GM18870 (cell line): ENCODE results near the gene PLEKHA3.
"Not testable (repeated sequence)": the region's sequence is repeated elsewhere in the genome, so short reads cannot be mapped to it uniquely, and the experiment has no call there.

Source experiments
- ATAC-seq: cut with Tn5 transposase; IDR thresholded peaks from one replicate; pipeline ENCODE4 v1.9.1; 2021; ENCODE audit warnings: moderate library complexity; ENCODE audit not compliant: unreplicated experiment

PLEKHA3 gene

DNA sequence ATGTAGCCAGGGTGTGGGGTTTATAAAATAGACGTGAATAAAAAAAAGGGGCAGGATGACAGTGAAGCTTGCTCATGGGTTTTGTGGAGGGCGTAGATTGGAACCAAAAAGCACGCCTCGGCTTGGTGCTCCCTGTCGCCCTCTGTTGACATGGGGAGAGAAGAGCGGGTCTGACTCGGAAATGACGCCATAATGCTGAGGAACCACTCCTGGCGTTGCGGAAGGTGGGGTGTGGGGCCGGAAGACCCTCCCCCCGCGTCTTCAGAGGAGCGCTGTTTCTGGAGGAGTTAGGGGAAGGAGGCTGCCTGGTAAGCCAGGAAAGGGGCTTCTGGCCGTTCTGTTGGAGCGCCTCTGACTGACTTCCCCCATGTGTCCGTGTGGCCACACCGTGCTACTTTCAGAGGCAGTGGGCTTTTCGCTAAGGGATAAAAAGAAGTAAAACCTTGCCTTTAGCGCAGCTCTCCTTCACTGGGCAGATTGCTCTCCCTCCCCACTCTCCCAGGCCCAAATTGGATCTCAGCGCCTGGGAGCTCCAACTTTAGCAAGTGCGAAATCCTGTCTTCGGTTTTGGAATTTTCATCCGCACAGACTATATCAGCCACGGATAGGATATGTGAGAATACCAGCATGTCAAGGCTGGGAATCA is 42.8 kb downstream of the PLEKHA3 start:
- ATAC-seq = peak; percentile 77

DNA sequence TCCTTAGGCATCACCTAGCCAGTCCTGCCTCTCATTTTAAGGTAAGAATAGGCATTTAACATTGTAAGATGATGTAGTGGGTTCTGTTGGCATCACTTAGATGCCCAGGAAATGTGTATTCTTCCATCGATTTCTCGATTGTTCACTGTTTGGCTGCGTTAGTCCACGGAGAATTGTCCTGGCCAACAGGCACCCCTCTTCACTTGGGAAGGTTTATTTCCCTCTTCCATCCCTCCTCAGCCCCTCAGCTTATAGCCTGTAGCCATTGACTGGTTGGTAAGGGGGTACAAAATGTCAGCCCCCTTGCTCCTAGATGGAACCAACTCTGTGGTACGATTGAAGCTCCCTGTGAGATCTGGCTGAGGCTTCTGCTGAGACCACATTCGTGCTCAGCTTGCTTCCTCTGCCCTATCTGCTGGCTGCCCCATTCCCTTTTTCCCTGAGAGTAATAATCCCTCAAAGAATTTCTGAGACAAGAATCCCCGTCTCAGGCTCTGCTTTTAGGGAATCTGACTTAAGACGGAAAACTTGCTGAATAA is 43.4 kb downstream of the PLEKHA3 start:
- peak; percentile 4 for ATAC-seq

GRCh38 chr2:178525010-178525409 is 44.8 kb downstream of the PLEKHA3 start:
- ATAC-seq = not testable (repeated sequence)

- ATAC-seq = not testable (repeated sequence)
These were observed 45.2 kb downstream of the PLEKHA3 start for GRCh38 chr2:178525460-178525859.

DNA sequence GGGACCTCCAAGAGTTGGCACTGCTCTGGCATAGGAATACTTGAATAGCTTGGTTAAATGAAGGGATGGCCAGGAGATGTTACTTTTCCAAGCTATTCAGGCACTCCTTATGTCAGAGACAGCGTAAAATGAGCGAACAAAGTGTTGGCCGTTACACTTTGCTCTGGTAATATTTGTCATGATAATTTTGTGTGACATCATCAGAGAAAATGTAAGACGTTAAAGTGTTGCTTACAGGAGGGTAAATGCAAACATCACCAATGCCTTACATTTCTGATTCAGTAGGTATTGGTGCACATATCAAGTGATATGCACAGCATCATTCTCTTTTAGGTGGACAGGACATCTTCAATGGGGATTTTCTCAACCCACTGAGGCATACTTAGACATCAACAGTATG is 46.0 kb downstream of the PLEKHA3 start:
- ATAC-seq = no peak

- ATAC-seq = no peak
These were observed 47.3 kb downstream of the PLEKHA3 start for GRCh38 chr2:178527592-178527991.

DNA sequence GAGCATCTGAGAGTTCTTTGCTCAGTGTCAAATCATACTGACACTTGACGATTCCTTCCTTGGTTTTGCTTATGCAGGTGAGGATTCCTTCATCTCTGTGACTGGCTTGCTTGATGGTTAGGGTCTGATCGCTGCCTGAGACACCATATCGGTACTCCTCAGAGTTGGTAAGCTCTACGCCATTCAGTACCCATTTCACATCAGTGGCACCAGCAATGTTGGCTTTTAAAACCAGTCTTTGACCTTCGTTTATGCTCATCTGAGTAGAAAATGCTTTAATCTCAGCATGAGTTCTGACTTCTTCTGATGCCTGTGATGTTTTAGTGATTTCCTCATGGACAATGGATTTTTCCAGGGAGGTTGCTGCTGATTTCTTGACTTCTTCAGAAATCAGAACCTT is 48.4 kb downstream of the PLEKHA3 start:
- ATAC-seq = no peak

- no peak for ATAC-seq
These were observed 48.9 kb downstream of the PLEKHA3 start for GRCh38 chr2:178529194-178529593.

GRCh38 chr2:178530131-178530530 is 49.9 kb downstream of the PLEKHA3 start:
- no peak for ATAC-seq

DNA sequence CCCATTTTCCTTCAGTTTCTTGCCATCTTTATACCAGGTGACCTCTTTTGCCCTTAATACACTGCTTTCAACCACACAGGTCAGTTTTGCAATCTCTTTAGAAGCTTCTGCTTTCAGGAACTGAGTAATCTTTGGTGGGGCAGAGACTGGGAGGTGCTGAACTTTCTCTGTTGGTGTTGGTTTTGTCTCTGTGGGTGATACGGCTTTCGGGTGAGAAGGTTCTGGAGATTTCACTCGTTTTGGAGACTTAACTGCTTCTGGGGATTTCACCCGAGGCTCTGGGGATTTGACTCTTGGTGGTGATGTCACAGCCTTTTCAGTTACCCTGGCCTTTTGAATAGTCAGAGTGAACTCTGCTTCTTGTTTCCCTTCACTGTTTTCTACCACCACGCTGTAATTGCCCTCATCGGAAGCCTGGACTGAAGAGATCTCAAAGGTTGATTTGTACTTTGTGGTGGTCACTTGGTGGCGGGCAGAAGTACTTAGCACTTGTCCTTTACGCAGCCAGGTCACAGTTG is 50.4 kb downstream of the PLEKHA3 start:
- peak; percentile 99 for ATAC-seq

GRCh38 chr2:178531168-178531567 is 50.9 kb downstream of the PLEKHA3 start:
- ATAC-seq = no peak

GRCh38 chr2:178536037-178536436 is 55.8 kb downstream of the PLEKHA3 start:
- no peak for ATAC-seq

GRCh38 chr2:178542161-178542560 is 61.9 kb downstream of the PLEKHA3 start:
- no peak for ATAC-seq

GRCh38 chr2:178542569-178542968 is 62.3 kb downstream of the PLEKHA3 start:
- no peak for ATAC-seq

DNA sequence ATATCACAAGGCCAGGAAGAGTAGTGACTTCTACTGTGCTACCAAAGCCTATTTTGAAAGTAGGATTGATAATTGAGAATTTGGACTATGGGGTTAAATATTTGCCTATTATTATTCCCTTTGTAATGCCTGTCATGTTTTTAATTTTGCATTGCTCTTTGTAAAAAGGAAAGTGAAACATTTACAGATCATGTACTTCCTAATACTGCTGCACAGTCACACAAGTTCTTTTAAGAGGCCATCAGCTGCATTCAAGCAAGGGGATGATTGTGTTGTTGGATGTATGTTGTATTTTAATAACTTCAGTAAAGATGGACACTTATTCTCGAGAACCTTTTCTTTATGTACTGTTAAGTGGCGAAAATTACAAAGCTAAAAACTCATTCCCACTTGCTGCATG is 70.1 kb downstream of the PLEKHA3 start:
- no peak for ATAC-seq

DNA sequence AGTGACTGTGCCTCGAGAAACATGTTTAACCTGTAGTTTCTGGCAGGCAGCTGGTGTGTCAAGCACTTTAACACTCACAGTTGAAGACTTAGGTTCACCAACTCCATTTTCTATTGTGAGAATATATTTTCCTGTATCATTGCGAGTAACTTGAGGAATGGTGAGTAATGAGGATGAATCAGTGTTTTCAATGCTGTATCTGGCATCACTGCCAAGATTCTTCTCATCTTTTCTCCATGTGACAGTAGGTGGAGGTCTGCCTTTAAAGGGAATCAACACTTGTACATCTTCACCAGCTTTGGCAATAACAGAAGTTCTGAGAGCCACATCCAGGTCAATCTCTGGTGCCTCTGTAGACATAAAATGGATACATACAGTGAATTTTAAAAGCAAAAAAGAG is 72.8 kb downstream of the PLEKHA3 start:
- no peak for ATAC-seq
